Midbrain (tissue), 1 donor: ENCODE measurements around the gene OGFRL1.
A peak's percentile ranks its signal among the peaks of the same experiment; 100 is the strongest.
"Not testable (repeated sequence)": the region's sequence is repeated elsewhere in the genome, so short reads cannot be mapped to it uniquely, and the experiment has no call there.

Experiments
- DNase-seq: peaks from one replicate; lab custom pipeline; 2025; lab: John Stamatoyannopoulos, UW

The OGFRL1 gene

GRCh38 chr6:71288228-71289038 is at the start of gene OGFRL1:
Gene OGFRL1, plus strand, starts transcription at chr6:71288811. Its CDS starts 126 bp downstream, at chr6:71288937.
- DNase-seq, result peak; percentile 69

- DNase-seq, result no peak
Measured at GRCh38 chr6:71239694-71240093, 48.9 kb upstream of the OGFRL1 start.

GRCh38 chr6:71245265-71246049 is 43.2 kb upstream of the OGFRL1 start:
- no peak for DNase-seq

DNA sequence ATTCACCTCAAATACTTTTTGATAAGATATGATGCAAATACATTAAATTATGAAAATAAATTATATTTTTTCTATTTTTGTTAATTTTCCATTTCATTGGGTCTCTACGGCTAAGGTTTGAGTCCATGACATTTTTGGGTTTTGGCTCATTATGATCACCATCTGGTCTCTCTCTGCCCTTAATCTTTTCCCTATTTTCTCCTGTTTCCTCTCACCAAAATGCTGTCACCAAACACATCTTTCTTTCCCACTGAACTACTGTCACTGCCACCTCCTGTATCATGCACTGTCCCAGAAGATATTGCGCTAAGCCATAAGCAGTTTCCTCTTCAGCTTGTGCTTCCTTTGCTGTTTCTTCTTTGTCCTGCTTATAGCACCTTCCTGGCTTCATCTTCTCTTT is 42.0 kb upstream of the OGFRL1 start:
- no peak for DNase-seq

- peak; percentile 34 for DNase-seq
Measured at GRCh38 chr6:71248306-71248765, 40.3 kb upstream of the OGFRL1 start.

- no peak for DNase-seq
Measured at GRCh38 chr6:71248878-71249544, 39.6 kb upstream of the OGFRL1 start.

- DNase-seq, result peak; percentile 30
Measured at GRCh38 chr6:71250099-71250602, 38.5 kb upstream of the OGFRL1 start.

- no peak for DNase-seq
Measured at GRCh38 chr6:71252410-71252809, 36.2 kb upstream of the OGFRL1 start.

- no peak for DNase-seq
Measured at GRCh38 chr6:71252960-71253359, 35.7 kb upstream of the OGFRL1 start.

GRCh38 chr6:71254323-71254722 is 34.3 kb upstream of the OGFRL1 start:
- DNase-seq, result no peak

GRCh38 chr6:71258078-71258866 is 30.3 kb upstream of the OGFRL1 start:
- peak; percentile 17 for DNase-seq

DNA sequence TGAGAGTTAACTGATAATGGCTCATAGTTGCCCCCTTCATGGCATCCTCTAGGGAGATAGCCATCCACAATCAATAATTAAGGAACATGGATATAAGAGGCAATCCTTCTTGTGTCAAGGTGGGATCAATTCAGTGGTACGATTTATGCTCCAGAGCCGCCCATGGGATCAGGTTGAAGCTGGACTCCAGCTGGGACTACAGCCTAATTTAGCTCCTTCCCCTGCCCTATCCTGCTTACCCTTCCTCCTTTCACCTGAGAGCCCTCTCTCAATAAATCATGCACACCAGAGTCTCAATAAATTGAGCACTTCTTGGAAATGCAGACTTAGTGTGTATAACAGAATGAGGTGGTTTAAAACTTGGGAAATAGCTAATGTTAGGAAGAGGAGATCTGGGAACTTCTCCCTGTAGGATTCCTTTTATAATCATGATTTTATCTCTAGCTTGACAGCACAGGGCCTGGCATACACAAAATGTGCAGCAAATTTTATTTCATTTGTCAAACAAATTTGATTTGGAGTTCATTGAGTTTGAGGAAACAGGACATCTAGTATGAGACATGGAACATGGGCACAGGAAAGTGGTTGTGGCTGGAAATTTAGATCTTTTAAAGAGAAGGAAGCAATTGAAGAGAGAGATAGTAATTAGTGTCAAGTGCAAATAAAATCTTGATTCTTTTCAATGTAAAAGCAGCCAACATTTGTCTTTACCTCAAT is 28.6 kb upstream of the OGFRL1 start:
- DNase-seq, result no peak

- no peak for DNase-seq
Measured at GRCh38 chr6:71262914-71263313, 25.7 kb upstream of the OGFRL1 start.

- DNase-seq, result not testable (repeated sequence)
Measured at GRCh38 chr6:71266392-71266791, 22.2 kb upstream of the OGFRL1 start.

DNA sequence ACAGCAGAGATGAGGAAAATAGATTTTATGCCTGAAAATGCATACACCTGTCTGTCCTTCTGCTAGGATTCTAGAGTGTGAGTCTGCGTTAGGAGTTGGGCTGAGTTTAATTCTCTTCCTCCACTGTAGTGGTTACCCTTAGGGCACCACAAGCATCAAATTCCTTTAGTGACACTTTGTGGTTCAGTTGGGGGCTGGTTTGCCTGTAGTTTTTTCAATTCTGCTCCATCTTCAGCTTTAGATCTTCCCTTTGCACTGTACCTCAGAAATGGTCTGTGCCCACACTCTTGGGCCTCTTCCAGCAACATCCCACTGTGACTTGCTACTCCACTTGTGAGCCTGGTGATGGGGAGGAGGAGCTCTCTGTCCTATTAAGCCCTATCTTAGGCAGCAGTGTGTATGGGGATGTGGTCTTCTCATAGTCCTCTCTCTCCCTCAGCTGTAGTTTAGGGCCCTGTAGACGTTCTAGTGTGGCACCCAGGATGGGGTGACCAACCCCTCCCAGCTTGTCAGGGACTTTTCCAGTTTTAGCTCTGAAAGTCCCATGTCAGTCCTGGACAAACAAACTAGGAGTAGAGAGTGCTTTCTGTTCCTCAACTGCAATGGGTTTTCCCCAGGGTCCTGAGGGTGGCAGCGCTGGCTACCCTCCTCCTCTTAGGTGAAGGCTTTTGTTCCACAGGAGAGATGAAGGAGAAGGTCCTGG is 19.7 kb upstream of the OGFRL1 start:
- no peak for DNase-seq

DNA sequence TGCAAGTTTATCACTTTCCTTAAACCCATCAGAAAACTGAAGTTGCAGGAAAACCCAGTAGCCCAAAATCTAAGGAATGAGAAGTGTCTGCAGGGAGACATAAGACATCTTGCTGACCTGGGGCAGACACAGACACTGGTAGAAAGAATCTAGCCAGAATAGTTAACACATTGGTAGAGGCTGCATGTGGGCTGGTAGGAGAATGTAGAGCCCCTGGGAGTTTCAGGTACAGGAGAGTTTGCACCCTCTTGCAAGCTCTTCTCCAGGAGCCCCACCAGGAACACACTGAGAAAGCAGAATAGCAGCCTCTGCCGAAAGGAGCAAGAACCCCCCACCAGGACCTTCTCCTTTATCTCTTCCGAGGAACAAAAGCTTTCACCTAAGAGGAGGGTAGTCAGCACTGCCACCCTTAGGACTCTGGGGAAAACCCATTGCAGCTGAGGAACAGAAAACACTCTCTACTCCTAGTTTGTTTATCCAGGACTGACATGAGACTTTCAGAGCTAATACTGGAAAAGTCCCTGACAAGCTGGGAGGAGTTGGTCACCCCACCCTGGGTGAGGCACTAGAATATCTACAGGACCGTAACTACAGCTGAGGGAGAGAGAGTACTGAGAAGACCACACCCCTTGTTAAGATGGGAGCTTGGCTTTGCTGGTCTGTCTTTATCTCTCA is 10.5 kb upstream of the OGFRL1 start:
- no peak for DNase-seq

DNA sequence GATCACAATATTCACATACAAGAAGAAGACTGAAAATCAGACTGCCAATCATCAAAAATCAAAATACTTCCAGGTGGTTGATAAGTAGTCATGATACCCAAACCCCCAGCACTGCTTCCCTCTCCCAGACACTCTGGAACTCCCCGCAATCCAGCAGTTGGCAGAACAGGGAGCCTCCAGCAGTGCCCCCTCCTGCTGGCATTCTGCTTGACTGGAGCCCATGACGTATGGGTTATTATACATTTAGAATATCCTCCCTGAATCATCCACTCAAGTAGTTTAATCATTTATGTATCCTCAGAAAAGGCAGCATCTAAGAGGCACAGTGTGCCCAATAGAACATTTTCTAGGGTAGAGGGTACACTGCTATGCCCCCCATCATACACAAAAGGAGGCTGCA is 9.3 kb upstream of the OGFRL1 start:
- DNase-seq, result no peak

DNA sequence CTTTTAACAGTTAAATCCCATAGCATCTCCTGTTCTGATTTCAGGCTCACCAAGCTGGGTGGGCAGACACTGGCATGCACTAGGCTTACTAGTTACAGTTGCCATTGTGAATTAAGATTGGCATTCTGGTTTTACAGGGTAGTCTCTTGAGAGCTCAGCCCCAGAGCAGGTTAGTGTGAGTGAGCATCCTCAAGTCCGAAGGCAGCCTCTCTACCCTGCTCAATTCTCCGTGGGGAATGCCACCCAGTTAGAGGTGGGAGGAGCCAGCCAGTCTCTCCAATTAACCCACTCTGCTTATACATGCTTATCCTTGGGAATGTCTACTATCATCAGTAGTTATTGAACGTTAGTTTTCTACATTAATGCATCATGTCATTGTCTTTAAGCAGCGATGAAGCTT is 8.9 kb upstream of the OGFRL1 start:
- DNase-seq, result no peak

- DNase-seq, result no peak
Measured at GRCh38 chr6:71280701-71281100, 7.9 kb upstream of the OGFRL1 start.

- no peak for DNase-seq
Measured at GRCh38 chr6:71284785-71285184, 3.8 kb upstream of the OGFRL1 start.
